ENCODE data around the gene CYP24A1.

The CYP24A1 gene

GRCh38 chr20:54174457-54175175, 830 bp upstream of the CYP24A1 start:
- no peak overlapping the region for H3K27ac ChIP-seq
- TF ChIP-seq ZFX (IDR thresholded peaks at IDR 0.05): no peak
- TF ChIP-seq, protein P1, sequence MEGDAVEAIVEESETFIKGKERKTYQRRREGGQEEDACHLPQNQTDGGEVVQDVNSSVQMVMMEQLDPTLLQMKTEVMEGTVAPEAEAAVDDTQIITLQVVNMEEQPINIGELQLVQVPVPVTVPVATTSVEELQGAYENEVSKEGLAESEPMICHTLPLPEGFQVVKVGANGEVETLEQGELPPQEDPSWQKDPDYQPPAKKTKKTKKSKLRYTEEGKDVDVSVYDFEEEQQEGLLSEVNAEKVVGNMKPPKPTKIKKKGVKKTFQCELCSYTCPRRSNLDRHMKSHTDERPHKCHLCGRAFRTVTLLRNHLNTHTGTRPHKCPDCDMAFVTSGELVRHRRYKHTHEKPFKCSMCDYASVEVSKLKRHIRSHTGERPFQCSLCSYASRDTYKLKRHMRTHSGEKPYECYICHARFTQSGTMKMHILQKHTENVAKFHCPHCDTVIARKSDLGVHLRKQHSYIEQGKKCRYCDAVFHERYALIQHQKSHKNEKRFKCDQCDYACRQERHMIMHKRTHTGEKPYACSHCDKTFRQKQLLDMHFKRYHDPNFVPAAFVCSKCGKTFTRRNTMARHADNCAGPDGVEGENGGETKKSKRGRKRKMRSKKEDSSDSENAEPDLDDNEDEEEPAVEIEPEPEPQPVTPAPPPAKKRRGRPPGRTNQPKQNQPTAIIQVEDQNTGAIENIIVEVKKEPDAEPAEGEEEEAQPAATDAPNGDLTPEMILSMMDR (conservative IDR thresholded peaks at IDR 0.05): no peak

GRCh38 chr20:54172856-54173652, 732 bp downstream of the CYP24A1 start:
- H3K27ac ChIP-seq: no peak overlapping the region
- no peak for TF ChIP-seq ZFX (IDR thresholded peaks at IDR 0.05)
- TF ChIP-seq, protein P1 (conservative IDR thresholded peaks at IDR 0.05): no peak

- H3K27ac ChIP-seq: no peak overlapping the region
- no peak for TF ChIP-seq ZFX (IDR thresholded peaks at IDR 0.05)
- TF ChIP-seq, protein P1 (conservative IDR thresholded peaks at IDR 0.05): no peak
These were observed 1.3 kb downstream of the CYP24A1 start for GRCh38 chr20:54172532-54172855.

DNA sequence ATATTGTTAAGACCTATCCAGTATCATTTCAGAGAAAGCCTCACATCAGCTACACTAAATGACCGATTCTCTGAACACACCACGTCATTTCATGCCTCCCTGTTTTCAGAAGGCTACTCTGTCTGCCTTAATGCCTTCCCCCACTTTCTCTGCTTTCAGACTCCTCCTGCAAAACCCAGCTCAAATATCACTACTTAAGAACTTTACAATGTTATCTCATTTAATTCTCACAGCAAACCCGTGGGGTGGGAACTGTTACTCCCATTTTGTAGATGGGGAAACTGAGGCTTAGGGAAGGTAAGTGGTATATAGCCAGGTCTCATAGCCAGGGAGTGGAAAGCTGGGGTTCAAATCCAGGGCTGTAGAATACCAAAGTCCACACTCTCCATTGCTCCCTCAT, 2.8 kb downstream of the CYP24A1 start:
- H3K27ac ChIP-seq: no peak overlapping the region
- TF ChIP-seq ZFX (IDR thresholded peaks at IDR 0.05): no peak
- TF ChIP-seq, protein P1 (conservative IDR thresholded peaks at IDR 0.05): no peak

- TF ChIP-seq ZFX (IDR thresholded peaks at IDR 0.05): no peak
- TF ChIP-seq, protein P1 (conservative IDR thresholded peaks at IDR 0.05): no peak
- no peak overlapping the region for H3K27ac ChIP-seq
These were observed 3.7 kb downstream of the CYP24A1 start for GRCh38 chr20:54170026-54170471.

DNA sequence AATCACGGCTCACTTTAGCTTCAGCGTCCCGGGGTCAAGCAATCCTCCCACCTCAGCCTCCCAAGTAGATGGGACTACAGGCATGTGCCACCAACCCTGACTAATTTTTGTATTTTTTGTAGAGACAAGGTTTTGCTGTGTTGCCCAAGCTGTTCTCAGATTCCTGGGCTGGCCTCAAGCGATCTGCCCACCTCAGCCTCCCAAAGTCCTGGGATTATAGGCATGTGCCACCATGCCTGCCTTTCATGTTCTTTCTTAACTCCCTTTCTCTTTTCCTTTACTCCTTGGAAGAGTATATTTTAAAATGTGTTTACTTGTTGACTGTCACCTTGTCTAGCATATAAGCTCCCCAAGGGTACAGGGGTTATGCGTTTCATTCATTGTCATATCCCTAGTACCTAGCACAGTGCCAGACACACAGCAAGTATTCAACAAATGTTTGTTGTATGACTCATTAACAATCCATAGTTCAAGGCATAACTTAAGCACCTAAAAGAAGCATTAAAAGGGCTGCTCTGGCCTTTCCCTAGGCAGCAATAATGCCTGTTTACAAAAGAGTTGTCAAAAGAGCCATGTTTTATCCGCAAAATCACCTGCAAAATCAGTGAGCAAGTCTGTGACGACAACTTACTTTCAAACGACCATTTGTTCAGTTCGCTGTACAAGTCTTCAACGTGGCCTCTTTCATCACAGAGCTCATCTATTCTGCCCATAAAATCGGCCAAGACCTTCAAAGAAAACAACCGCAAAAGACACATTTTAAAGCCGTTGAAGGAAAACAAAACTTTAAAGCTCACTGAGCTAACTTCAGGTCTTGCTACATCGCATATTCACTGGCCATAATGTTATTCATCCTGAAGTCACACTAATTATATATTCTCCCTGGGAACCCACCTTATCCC, 4.6 kb downstream of the CYP24A1 start:
- H3K27ac ChIP-seq: no peak overlapping the region
- TF ChIP-seq, protein P1 (conservative IDR thresholded peaks at IDR 0.05): no peak
- no peak for TF ChIP-seq ZFX (IDR thresholded peaks at IDR 0.05)
